NCI-H2107 treated with DMSO at 0.1 percent for 48 hours (cell line): ENCODE results near the gene PLXNA2.

Experiments used
- DNase-seq: peaks from one replicate; lab custom pipeline; 2025; ENCODE audit not compliant: unreplicated experiment; lab: John Stamatoyannopoulos, UW

The PLXNA2 gene

GRCh38 chr1:208126108-208126507, 118.1 kb downstream of the PLXNA2 start:
- no peak for DNase-seq

GRCh38 chr1:208122612-208123358, 121.4 kb downstream of the PLXNA2 start:
- no peak for DNase-seq

GRCh38 chr1:208121813-208122364, 122.3 kb downstream of the PLXNA2 start:
- no peak for DNase-seq

- DNase-seq = no peak
Measured at GRCh38 chr1:208120431-208120790, 123.8 kb downstream of the PLXNA2 start.

GRCh38 chr1:208118841-208119606, 125.2 kb downstream of the PLXNA2 start:
- DNase-seq = no peak

- no peak for DNase-seq
Measured at GRCh38 chr1:208118306-208118705, 125.9 kb downstream of the PLXNA2 start.

GRCh38 chr1:208117826-208118225, 126.4 kb downstream of the PLXNA2 start:
- DNase-seq = no peak

- no peak for DNase-seq
Measured at GRCh38 chr1:208117409-208117808, 126.8 kb downstream of the PLXNA2 start.

- DNase-seq = no peak
Measured at GRCh38 chr1:208115924-208116640, 128.1 kb downstream of the PLXNA2 start.

GRCh38 chr1:208113011-208113410, 131.2 kb downstream of the PLXNA2 start:
- DNase-seq = no peak

- DNase-seq = no peak
Measured at GRCh38 chr1:208112401-208112800, 131.8 kb downstream of the PLXNA2 start.

GRCh38 chr1:208111646-208112190, 132.5 kb downstream of the PLXNA2 start:
- no peak for DNase-seq

- DNase-seq = no peak
Measured at GRCh38 chr1:208110296-208110695, 133.9 kb downstream of the PLXNA2 start.

- no peak for DNase-seq
Measured at GRCh38 chr1:208108646-208109330, 135.4 kb downstream of the PLXNA2 start.

GRCh38 chr1:208108213-208108608, 136.0 kb downstream of the PLXNA2 start:
- DNase-seq = no peak

GRCh38 chr1:208107425-208108212, 136.6 kb downstream of the PLXNA2 start:
- DNase-seq = no peak

- no peak for DNase-seq
Measured at GRCh38 chr1:208106218-208106617, 138.0 kb downstream of the PLXNA2 start.

- no peak for DNase-seq
Measured at GRCh38 chr1:208105756-208106155, 138.4 kb downstream of the PLXNA2 start.

GRCh38 chr1:208103597-208104513, 140.3 kb downstream of the PLXNA2 start:
- DNase-seq = no peak
